Skeletal muscle tissue (tissue), 4 donors: ENCODE measurements around the gene PTRH1. TPM values are rescaled to one million over a fixed set of nuclear protein-coding genes. Genes with fewer than 3 reads are reported as not detected.

Experiments used
- H3K27ac ChIP-seq: one replicate; pipeline ENCODE4 v1.7.0; 2013; ENCODE audit warnings: mild to moderate bottlenecking, low read depth, low read length, inconsistent platforms
- H3K27me3 ChIP-seq, 3 donors: one replicate each; pipeline ENCODE4 v1.7.0; 2013; ENCODE audit warnings: low read length in 3 of 3; ENCODE audit not compliant: control insufficient read depth in 3 of 3, insufficient read depth in 3 of 3
- H3K36me3 ChIP-seq, 3 donors: one replicate each; pipeline ENCODE4 v1.7.0; 2013; ENCODE audit warnings: low read length in 3 of 3; ENCODE audit not compliant: control insufficient read depth in 3 of 3, insufficient read depth in 3 of 3
- H3K4me1 ChIP-seq, 3 donors: one replicate each; pipeline ENCODE4 v1.7.0; 2013; ENCODE audit warnings: low read length in 3 of 3, mild to moderate bottlenecking in 3 of 3; ENCODE audit not compliant: control insufficient read depth in 3 of 3, insufficient read depth in 3 of 3
- H3K4me3 ChIP-seq, 3 donors: one replicate each; pipeline ENCODE4 v1.7.0; 2013; ENCODE audit warnings: low read length in 3 of 3
- H3K9ac ChIP-seq, 3 donors: one replicate each; pipeline ENCODE4 v1.7.0; 2013; ENCODE audit warnings: low read length in 3 of 3, mild to moderate bottlenecking in 3 of 3, moderate library complexity in 2 of 3, low read depth in 1 of 3
- H3K9me3 ChIP-seq, 3 donors: one replicate each; pipeline ENCODE4 v1.7.0; 2013; ENCODE audit warnings: low read length in 3 of 3; ENCODE audit not compliant: control insufficient read depth in 3 of 3
- total RNA-seq: library from RNA; depleted of rRNA; stranded (reverse); fragments of >200 nt; gene quantifications from one replicate; pipeline ENCODE4 v1.2.3, GENCODE V29; 2014
- donor health status: Osteomylitis.

Gene PTRH1
- total RNA-seq, 1 donor from 2014 or later, result 8.4 TPM

DNA sequence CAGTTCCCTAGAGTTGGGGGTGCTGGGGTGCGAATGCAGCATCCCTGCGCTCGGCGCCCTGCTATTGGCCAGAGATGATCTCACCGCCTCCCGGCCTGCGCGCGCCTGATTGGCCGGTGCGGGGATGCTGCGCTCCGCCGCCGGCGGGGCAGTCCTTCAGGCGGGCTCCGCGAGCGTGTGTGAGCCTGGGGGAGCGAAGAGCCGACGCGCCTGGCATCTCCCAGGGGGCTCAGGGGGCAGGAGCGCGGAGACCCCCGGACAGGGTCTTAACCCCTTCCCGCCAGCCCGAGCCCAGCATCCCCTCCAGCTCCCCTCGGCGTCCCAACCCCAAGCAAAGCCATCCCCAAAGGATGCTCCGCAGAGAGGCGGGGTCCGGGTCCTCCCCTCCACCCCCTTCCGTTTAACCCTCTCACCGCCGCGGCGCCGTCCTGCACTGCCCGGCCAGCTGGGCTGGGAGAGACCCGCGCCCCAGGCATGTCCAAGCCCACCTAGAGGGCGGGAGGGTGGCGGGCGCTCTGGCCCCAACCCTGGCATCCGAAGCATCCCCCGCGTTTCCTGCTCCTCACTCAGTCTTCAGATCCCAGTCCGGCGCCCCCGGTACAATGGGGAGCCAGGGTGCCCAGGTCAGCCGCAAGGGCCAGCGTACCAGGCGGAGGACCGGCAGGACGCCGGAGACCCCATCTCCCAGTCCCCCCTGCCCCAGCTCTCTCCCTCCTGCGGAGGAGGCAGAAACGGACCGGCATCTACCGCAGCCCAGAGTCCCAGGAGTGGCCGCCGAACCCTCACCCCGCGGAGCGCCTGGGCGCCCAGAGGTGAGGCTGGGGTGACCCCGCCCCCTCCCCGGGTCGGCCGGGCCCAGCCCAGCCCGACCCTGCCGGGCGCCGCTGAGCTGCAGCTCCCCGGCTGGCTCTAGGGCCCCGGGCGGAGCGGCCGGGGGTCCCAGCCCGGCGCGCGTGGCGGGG is 38.9 kb upstream of the PTRH1 start:
- H3K4me3 ChIP-seq, result no peak overlapping the region
- no peak overlapping the region for H3K27ac ChIP-seq
- H3K4me1 ChIP-seq, result peaks cover 0 to 7% (median 5%) of the 10 kb centered on the region in 3 donors
- peaks cover 27 to 37% (median 27%) of the 10 kb centered on the region in 3 donors for H3K27me3 ChIP-seq
- H3K9ac ChIP-seq, result no peak overlapping the region
- H3K36me3 ChIP-seq, result peaks cover 2 to 4% (median 3%) of the 10 kb centered on the region in 3 donors
- H3K9me3 ChIP-seq, result no peaks in the 10 kb centered on the region

GRCh38 chr9:127753622-127754021 is 38.2 kb upstream of the PTRH1 start:
- Histone ChIP-seq H3K4me3 (no peak overlapping the region), H3K27ac (no peak overlapping the region), H3K27me3 (peaks cover 23 to 37% (median 27%) of the 10 kb centered on the region in 3 donors), H3K4me1 (peaks cover 0 to 7% (median 5%) of the 10 kb centered on the region in 3 donors), H3K9ac (no peak overlapping the region), H3K36me3 (peaks cover 5 to 10% (median 10%) of the 10 kb centered on the region in 3 donors), H3K9me3 (no peaks in the 10 kb centered on the region)

DNA sequence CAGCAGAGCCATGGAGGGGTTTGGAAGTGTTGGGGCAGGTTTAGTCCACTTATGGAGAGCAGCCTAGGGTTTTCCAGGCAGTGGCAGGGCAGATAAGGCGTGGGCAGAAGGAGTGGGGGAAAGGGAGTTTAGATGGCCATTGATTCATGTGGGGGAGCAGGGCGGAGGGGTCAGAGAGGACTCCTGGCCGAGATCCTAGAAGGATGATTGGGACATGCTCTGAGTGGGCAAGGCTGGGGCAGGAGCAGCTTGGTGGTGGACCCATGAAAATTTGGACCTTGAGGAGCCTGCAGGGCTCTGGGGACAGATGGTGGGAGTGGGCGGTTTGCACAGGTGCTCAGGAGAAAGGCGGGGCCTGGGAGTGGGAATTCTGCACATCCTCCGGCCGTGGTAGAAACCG is 37.7 kb upstream of the PTRH1 start:
- Histone ChIP-seq H3K9ac (no peak overlapping the region), H3K27me3 (peaks cover 20 to 37% (median 27%) of the 10 kb centered on the region in 3 donors), H3K36me3 (peaks cover 6 to 11% (median 10%) of the 10 kb centered on the region in 3 donors)

DNA sequence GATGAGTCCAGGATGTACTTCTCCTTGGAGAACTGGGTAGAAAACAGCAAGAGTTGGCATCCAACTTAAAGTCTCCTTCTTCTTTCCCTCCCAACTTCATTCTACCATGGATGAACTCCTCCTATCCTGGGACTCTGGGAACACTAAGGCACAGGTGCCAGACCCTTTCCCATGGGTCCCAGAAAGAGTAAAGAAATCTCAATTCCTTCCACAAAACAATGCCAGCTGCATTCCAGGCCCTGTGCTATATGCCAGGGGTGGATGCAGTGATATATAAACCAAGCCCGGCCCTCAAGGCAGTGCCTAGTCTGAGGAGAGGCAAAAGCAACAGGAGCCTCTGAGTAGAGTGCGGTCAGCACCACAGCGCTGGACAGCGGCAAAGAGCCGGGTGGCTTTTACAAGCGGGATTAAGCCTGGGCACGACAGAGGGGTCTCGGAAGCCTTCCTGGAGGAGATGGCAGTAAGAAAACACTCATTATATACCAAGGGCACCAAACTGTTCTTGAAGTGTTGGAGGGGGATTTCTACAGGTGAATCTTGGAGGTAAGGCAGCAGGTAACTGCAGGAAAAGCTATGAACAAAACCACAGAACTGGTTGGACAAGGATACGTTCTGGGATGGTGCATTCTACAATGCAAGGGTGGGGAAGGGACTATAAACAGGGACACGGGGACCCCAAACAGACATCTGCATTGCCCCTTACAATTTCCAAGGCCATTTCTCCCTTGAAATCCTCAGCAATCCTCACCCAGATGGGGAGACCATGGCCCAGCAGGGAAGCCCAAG is 36.0 kb upstream of the PTRH1 start:
- Histone ChIP-seq H3K4me1 (peaks cover 0 to 7% (median 5%) of the 10 kb centered on the region in 3 donors), H3K9ac (no peak overlapping the region), H3K27me3 (peaks cover 20 to 37% (median 27%) of the 10 kb centered on the region in 3 donors), H3K4me3 (no peak overlapping the region), H3K9me3 (no peaks in the 10 kb centered on the region), H3K36me3 (peaks cover 10 to 11% (median 10%) of the 10 kb centered on the region in 3 donors), H3K27ac (no peak overlapping the region)

More for the DNA sequence above, 37.7 kb upstream of the PTRH1 start:
- no peak overlapping the region for H3K27ac ChIP-seq
- no peaks in the 10 kb centered on the region for H3K9me3 ChIP-seq
- H3K4me3 ChIP-seq, result no peak overlapping the region
- peaks cover 0 to 7% (median 5%) of the 10 kb centered on the region in 3 donors for H3K4me1 ChIP-seq

DNA sequence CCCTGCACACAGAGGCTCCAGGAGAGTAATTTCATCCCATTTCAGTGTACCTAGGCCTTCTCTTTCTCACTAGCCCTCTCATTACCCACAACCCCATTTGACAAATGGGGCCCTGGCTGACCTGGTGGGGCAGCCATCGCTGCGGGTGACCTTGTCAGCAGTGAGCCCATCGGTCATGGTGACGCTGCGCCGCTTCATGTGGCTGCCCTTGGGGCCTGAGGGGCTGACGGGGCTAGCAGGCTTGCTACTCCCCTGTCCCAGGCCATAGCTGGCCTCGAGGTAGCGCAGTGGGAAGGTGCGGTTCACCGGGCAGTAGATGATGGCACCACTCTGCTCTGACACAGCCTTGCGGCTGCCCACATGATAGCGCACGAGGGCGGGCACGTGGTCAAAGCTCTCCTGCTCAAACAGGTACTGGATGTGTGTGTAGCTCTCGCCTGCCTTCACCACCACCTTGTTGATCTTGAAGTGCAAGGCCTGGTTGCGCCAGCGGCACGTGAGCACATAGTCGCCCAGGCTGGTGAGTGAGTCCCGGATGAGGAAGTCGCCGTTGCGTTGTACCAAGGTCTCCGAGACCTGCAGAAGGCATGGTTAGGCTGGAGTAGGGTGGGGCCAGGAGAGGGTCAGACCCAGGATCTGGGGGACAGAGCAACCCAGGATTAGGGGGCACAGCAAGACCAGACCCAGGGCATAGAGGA is 33.8 kb upstream of the PTRH1 start:
- Histone ChIP-seq H3K36me3 (peaks cover 10 to 16% (median 14%) of the 10 kb centered on the region in 3 donors), H3K9ac (no peak overlapping the region), H3K9me3 (no peaks in the 10 kb centered on the region), H3K27me3 (peaks cover 12 to 20% (median 18%) of the 10 kb centered on the region in 3 donors), H3K27ac (no peak overlapping the region), H3K4me3 (no peak overlapping the region), H3K4me1 (peaks cover 0 to 5% (median 0%) of the 10 kb centered on the region in 3 donors)

DNA sequence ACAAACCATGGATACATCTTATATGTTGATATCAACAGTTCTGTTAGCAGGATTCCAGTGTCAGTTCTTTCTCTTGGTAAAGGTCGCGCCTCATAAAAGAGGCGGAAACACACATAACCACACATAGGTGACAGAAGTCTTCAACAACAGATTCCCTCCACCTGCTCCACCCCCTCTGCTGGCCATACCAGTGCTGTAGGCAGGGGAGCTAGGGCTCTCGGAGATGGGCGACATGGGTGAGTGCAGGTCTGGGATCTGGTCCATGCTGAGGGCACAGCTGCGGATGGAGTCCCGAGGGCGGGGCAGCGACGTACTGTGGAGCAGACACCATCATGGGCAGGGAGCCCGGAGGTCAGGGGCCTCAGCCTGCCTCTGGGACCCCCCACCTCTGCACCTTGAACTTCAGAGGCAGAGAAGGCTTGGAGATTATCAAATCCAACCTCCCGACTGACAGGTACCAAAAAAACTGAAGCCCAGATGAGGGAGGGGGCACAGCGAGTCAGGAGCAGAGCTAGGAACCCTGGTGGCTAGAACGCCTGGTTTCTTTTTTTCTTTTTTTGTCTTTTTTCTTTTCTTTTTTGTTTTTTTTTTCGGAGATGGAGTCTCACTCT is 31.6 kb upstream of the PTRH1 start:
- H3K9me3 ChIP-seq, result no peaks in the 10 kb centered on the region
- no peaks in the 10 kb centered on the region for H3K4me1 ChIP-seq
- no peak overlapping the region for H3K9ac ChIP-seq
- H3K36me3 ChIP-seq, result peaks cover 10 to 17% (median 14%) of the 10 kb centered on the region in 3 donors
- H3K27me3 ChIP-seq, result no peaks in the 10 kb centered on the region
- H3K4me3 ChIP-seq, result no peak overlapping the region
- no peak overlapping the region for H3K27ac ChIP-seq

- H3K9me3 ChIP-seq, result no peaks in the 10 kb centered on the region
- H3K4me1 ChIP-seq, result peaks cover 11 to 15% (median 12%) of the 10 kb centered on the region in 3 donors
- no peak overlapping the region for H3K4me3 ChIP-seq
- H3K27ac ChIP-seq, result no peak overlapping the region
- no peaks in the 10 kb centered on the region for H3K27me3 ChIP-seq
- H3K36me3 ChIP-seq, result peaks cover 8 to 16% (median 11%) of the 10 kb centered on the region in 3 donors
- no peak overlapping the region for H3K9ac ChIP-seq
Measured at GRCh38 chr9:127744398-127745110, 29.1 kb upstream of the PTRH1 start.

DNA sequence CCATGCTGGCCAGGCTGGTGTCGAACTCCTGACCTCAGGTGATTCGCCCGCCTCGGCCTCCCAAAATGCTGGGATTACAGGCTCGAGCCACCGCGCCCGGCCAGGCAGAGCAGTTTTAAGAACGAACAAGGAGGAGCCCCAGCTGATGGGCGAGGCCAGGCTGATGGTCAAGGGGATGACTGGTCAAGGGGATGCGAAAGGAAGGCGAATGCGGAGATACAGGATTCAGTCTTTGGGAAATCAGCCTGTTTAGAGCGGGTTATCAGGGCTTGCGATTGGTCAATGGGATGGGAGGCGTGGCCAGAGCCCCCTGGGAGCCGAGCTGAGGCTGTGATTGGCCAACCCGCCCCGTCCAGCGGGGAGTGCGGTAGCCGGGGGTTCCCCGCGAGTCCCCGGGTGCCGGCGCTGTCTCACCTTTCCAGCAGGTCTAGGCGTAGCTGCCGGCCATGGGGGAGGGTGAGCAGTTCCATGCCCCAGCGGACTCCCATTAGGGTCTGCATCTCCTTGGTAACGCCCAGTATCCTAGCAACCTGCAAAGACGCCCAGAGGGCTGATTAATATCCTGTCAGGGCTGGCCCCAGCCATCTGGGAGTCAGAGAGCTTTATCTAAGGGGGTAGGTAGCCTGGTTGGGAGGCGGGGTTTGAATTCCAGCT is 27.1 kb upstream of the PTRH1 start:
- Histone ChIP-seq H3K9ac (peak overlapping the region in 2 of 3 donors; percentile 3 to 14), H3K4me3 (no peak overlapping the region), H3K36me3 (peaks cover 0 to 9% (median 6%) of the 10 kb centered on the region in 3 donors), H3K4me1 (peaks cover 11 to 16% (median 12%) of the 10 kb centered on the region in 3 donors), H3K9me3 (no peaks in the 10 kb centered on the region), H3K27ac (no peak overlapping the region), H3K27me3 (no peaks in the 10 kb centered on the region)
